HepG2 (cell line): ENCODE data around the gene HTRA2. TPM values are rescaled to one million over a fixed set of nuclear protein-coding genes. Genes with fewer than 3 reads are reported as not detected.

Experiments used
- ESRRA ChIP-seq: sonication (generic); formaldehyde crosslinking; IDR thresholded peaks from 2 replicates; pipeline ENCODE4 v1.5.1; 2020; ENCODE audit warnings: mild to moderate bottlenecking, low read depth, missing genetic modification reagents
- ETV6 ChIP-seq: sonication (generic); formaldehyde crosslinking; conservative IDR thresholded peaks from 2 replicates; pipeline ENCODE4 v1.4.0; 2020; ENCODE audit warnings: missing genetic modification reagents
- FOSL2 ChIP-seq: sonication (generic); formaldehyde crosslinking; IDR thresholded peaks from 2 replicates; pipeline ENCODE4 v1.4.0; 2020; ENCODE audit warnings: missing genetic modification reagents
- HHEX ChIP-seq: IDR thresholded peaks from 2 replicates; pipeline ENCODE4 v1.6.1; 2016; ENCODE audit warnings: control low read depth
- KDM4B ChIP-seq: sonication (generic); formaldehyde crosslinking; IDR thresholded peaks from 2 replicates; pipeline ENCODE4 v1.4.0; 2020; ENCODE audit warnings: missing genetic modification reagents
- KDM5A ChIP-seq: fragments of 200-600 bp; sonication (generic); IDR thresholded peaks from 2 replicates; pipeline ENCODE4 v1.7.0; 2018; ENCODE audit warnings: antibody characterized with exemption, mild to moderate bottlenecking, low read length, borderline replicate concordance
- KLF12 ChIP-seq: sonication (generic); formaldehyde crosslinking; IDR thresholded peaks from 2 replicates; pipeline ENCODE4 v1.4.0; 2020; ENCODE audit warnings: missing genetic modification reagents, borderline replicate concordance
- PPARG ChIP-seq: conservative IDR thresholded peaks from 2 replicates; pipeline ENCODE4 v1.6.1; 2016; ENCODE audit warnings: missing biosample characterization, missing genetic modification reagents
- PRDM10 ChIP-seq: sonication (generic); formaldehyde crosslinking; IDR thresholded peaks from 2 replicates; pipeline ENCODE4 v1.4.0; 2020; ENCODE audit warnings: low read depth, missing genetic modification reagents
- RERE ChIP-seq: IDR thresholded peaks from 2 replicates; pipeline ENCODE4 v1.6.1; 2016; ENCODE audit warnings: low read depth, missing genetic modification reagents, missing compliant biosample characterization
- SPEN ChIP-seq: sonication (generic); formaldehyde crosslinking; IDR thresholded peaks from 2 replicates; pipeline ENCODE4 v1.5.1; 2020; ENCODE audit warnings: low read depth, mild to moderate bottlenecking, missing genetic modification reagents
- SYNCRIP ChIP-seq: fragments of 200-400 bp; formaldehyde crosslinking; IDR thresholded peaks from 2 replicates; pipeline ENCODE4 v1.6.1; 2018; ENCODE audit warnings: mild to moderate bottlenecking, low read depth, low read length; ENCODE audit not compliant: insufficient read depth
- ZBTB42 ChIP-seq: sonication (generic); formaldehyde crosslinking; IDR thresholded peaks from 2 replicates; pipeline ENCODE4 v1.5.0; 2020; ENCODE audit warnings: mild to moderate bottlenecking, missing genetic modification reagents
- ZFP36L1 ChIP-seq: sonication (generic); formaldehyde crosslinking; IDR thresholded peaks from 2 replicates; pipeline ENCODE4 v1.8.0; 2022; ENCODE audit warnings: mild to moderate bottlenecking, missing genetic modification reagents, moderate library complexity
- ZFP62 ChIP-seq: sonication (generic); formaldehyde crosslinking; IDR thresholded peaks from 2 replicates; pipeline ENCODE4 v1.4.0; 2020; ENCODE audit warnings: missing genetic modification reagents
- ZKSCAN5 ChIP-seq: sonication (generic); formaldehyde crosslinking; IDR thresholded peaks from 2 replicates; pipeline ENCODE4 v1.5.1; 2020; ENCODE audit warnings: mild to moderate bottlenecking, missing genetic modification reagents
- ZNF17 ChIP-seq: sonication (generic); formaldehyde crosslinking; IDR thresholded peaks from 2 replicates; pipeline ENCODE4 v1.5.0; 2020; ENCODE audit warnings: mild to moderate bottlenecking, missing genetic modification reagents
- ZNF251 ChIP-seq: sonication (generic); formaldehyde crosslinking; IDR thresholded peaks from 2 replicates; pipeline ENCODE4 v1.9.0; 2021; ENCODE audit warnings: mild to moderate bottlenecking, missing genetic modification reagents
- ZNF326 ChIP-seq: sonication (generic); formaldehyde crosslinking; IDR thresholded peaks from 2 replicates; pipeline ENCODE4 v1.4.0; 2020; ENCODE audit warnings: missing genetic modification reagents, borderline replicate concordance
- ZNF501 ChIP-seq: sonication (generic); formaldehyde crosslinking; IDR thresholded peaks from 2 replicates; pipeline ENCODE4 v1.5.1; 2020; ENCODE audit warnings: mild to moderate bottlenecking, moderate library complexity, missing genetic modification reagents
- polyA plus RNA-seq, 8 experiments: library from polyadenylated mRNA; depleted of rRNA in 3 of 8; stranded (reverse) in 7 of 8; unstranded in 1 of 8; fragments of >200 nt; fragmentation: Illumina TruSeq in 4 of 8; extraction: Trizol in 4 of 8; gene quantifications; 2 replicates each; pipeline versions ENCODE4 v1.2.1 to v1.2.3, GENCODE V29; 2011 to 2016; ENCODE audit warnings: low read depth in 4 of 8, missing spikeins in 1 of 8, mixed read lengths in 1 of 8; ENCODE audit not compliant: insufficient read depth in 1 of 8
- total RNA-seq, 5 experiments: library from RNA; depleted of rRNA; stranded (reverse); fragments of >200 nt; fragmentation: Illumina TruSeq; extraction: Trizol; gene quantifications; 2 replicates each; pipeline ENCODE4 v1.2.3, GENCODE V29; 2016; ENCODE audit warnings: low read depth in 1 of 5

HTRA2 gene
- total and polyA plus RNA-seq, 2 of the 13 experiments (the other 11 are each of a cell fraction or from before 2014, with no cell fraction given) = 47.7 to 50.3 TPM

- no peak for TF ChIP-seq PPARG (CRISPR knock-in tag)
- TF ChIP-seq ESRRA (CRISPR knock-in tag) = no peak
- no peak for TF ChIP-seq ETV6 (CRISPR knock-in tag)
- no peak for TF ChIP-seq KDM5A
- no peak for TF ChIP-seq HHEX
- TF ChIP-seq ZFP62 = no peak
- TF ChIP-seq FOSL2 (CRISPR knock-in tag) = no peak
- no peak for TF ChIP-seq ZNF17 (CRISPR knock-in tag)
- TF ChIP-seq SPEN (CRISPR knock-in tag) = 0 out of 2 replicates have a peak, but pooled peaks have one; percentile 23
- no peak for TF ChIP-seq SYNCRIP
- no peak for TF ChIP-seq ZFP36L1 (CRISPR knock-in tag)
- no peak for TF ChIP-seq RERE (CRISPR knock-in tag)
- no peak for TF ChIP-seq ZNF251 (CRISPR knock-in tag)
- TF ChIP-seq ZBTB42 (CRISPR knock-in tag) = no peak
- no peak for TF ChIP-seq ZNF326 (CRISPR knock-in tag)
- TF ChIP-seq ZKSCAN5 = no peak
- no peak for TF ChIP-seq KLF12 (CRISPR knock-in tag)
- TF ChIP-seq KDM4B (CRISPR knock-in tag) = no peak
- peak; percentile 29; the same call in 1 of the 2 replicates for TF ChIP-seq ZNF501 (CRISPR knock-in tag)
- TF ChIP-seq PRDM10 = no peak
Observed at GRCh38 chr2:74512744-74513604, 16.8 kb upstream of the HTRA2 start (continued).
